ENCODE measurements around the gene PPFIBP1. TPM values are rescaled to one million over a fixed set of nuclear protein-coding genes. Genes with fewer than 3 reads are reported as not detected.

Gene PPFIBP1
- total RNA-seq, 6 donors from 2014 or later: 67.5 to 129 (median 101) TPM

DNA sequence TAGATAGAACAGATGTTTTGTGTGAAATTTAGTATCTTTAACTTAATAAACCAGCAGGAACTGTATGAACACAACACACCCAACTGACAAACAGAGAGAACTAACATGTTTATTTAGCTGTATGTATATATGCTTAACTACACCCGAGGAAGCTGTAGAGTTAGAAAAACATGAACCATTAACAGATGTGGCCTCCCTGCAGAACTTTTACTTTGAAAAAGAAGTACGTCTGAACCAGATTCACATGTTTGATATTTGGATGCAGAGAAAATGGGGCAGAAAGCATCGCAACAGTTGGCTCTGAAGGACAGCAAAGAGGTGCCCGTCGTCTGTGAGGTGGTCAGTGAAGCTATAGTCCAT, 172.3 kb downstream of the PPFIBP1 start, which contains the start of gene REP15:
TSS of gene REP15 (plus strand) at position 155 of the 360 bp plus-strand sequence. CDS start at position 271, 116 bp downstream.
- TF ChIP-seq POLR2A (IDR thresholded peaks at IDR 0.05) (no peak), EP300 (IDR thresholded peaks at IDR 0.05) (no peak), POLR2AphosphoS5 (IDR thresholded peaks at IDR 0.05) (no peak)
- TF ChIP-seq, protein P1, sequence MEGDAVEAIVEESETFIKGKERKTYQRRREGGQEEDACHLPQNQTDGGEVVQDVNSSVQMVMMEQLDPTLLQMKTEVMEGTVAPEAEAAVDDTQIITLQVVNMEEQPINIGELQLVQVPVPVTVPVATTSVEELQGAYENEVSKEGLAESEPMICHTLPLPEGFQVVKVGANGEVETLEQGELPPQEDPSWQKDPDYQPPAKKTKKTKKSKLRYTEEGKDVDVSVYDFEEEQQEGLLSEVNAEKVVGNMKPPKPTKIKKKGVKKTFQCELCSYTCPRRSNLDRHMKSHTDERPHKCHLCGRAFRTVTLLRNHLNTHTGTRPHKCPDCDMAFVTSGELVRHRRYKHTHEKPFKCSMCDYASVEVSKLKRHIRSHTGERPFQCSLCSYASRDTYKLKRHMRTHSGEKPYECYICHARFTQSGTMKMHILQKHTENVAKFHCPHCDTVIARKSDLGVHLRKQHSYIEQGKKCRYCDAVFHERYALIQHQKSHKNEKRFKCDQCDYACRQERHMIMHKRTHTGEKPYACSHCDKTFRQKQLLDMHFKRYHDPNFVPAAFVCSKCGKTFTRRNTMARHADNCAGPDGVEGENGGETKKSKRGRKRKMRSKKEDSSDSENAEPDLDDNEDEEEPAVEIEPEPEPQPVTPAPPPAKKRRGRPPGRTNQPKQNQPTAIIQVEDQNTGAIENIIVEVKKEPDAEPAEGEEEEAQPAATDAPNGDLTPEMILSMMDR (IDR thresholded peaks at IDR 0.05): no peak
- DNase-seq: no peak
- Histone ChIP-seq H3K36me3 (peaks cover 3 to 59% (median 26%) of the 10 kb centered on the region in 4 donors), H3K27me3 (no peaks in the 10 kb centered on the region), H3K27ac (no peak within 1 kb of the TSS), H3K4me3 (no peak within 1 kb of the TSS), H3K9me3 (no peaks in the 10 kb centered on the region), H3K4me1 (no peaks in the 10 kb centered on the region)
- no peak for ATAC-seq (ENCODE audit: low FRiP score in 2 of 2)
- WGBS, 2 donors: 81 to 85% methylated on average over 5 of the region's 5 CpGs

DNA sequence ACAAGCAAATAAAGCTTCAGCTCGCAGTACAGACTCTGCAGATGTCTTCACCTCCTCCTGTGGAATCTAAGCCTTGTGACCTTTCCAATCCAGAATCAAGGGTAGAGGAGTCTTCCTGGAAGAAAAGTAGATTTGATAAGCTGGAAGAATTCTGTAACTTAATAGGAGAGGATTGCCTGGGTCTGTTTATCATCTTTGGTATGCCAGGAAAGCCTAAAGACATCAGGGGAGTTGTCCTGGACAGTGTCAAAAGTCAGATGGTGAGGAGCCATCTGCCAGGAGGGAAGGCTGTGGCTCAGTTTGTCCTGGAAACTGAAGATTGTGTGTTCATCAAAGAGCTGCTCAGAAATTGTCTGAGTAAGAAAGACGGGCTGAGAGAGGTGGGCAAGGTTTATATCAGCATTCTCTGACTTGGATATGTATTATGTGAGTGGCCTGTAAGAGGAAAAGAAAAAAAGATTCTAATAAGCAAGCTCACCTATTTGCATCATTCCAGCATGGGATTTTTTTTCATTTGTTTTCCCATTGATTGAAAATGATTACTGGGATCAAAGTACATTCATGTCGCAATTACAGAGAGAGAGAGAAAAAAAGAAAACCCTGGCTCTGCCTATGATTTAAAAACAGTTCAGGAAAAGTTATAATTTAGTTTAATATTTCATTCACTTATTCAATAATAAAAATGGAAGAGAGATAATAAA, 173.0 kb downstream of the PPFIBP1 start:
- Histone ChIP-seq H3K4me1 (no peaks in the 10 kb centered on the region), H3K4me3 (no peak overlapping the region), H3K36me3 (peaks cover 0 to 51% (median 22%) of the 10 kb centered on the region in 4 donors), H3K27ac (no peak overlapping the region), H3K27me3 (no peaks in the 10 kb centered on the region), H3K9me3 (no peaks in the 10 kb centered on the region)
- WGBS, 2 donors: 91 to 96% methylated on average over 3 of the region's 3 CpGs
- ATAC-seq (ENCODE audit: low FRiP score in 2 of 2): no peak
- TF ChIP-seq POLR2AphosphoS5 (IDR thresholded peaks at IDR 0.05) (no peak), EP300 (IDR thresholded peaks at IDR 0.05) (no peak)
- TF ChIP-seq, protein P1 (IDR thresholded peaks at IDR 0.05): no peak
- DNase-seq: no peak

DNA sequence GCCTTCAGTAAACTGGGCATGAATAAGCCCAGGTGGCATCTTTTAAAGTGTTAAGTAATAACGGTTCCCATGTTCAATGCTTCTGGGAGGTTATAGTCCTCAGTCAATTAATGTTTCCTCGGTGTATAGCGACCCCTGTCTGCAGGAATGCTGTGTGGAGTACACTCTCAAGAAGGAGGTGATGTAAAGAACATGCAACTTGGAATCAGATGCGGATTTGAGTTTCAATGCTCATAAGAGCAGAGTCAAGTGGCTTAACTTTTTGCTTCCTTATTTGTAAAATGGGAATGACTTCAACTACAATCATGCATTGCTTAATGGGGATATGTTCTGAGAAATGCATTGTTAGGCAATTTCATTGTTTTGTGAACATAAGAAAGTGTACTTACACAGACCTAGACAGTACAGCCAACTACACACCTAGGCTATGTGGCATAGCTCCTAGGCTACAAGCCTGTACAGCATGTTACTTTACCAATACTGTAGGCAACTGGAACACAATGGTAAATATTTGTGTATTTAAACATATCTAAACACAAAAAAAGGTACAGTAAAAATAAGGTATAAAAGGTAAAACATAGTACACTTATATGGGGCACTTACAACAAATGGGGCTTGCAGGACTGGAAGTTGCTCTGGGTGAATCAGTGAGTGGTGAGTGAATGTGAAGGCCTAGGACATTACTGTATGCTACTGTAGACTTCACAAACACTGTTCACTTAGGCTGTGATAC, 179.9 kb downstream of the PPFIBP1 start:
- peak in 1 of 2 donors; percentile 85 for DNase-seq
- H3K9me3 ChIP-seq: no peaks in the 10 kb centered on the region
- no peak overlapping the region for H3K4me3 ChIP-seq
- 2 to 5% methylated on average over 4 of the region's 4 CpGs for WGBS, 2 donors
- TF ChIP-seq, protein P1 (IDR thresholded peaks at IDR 0.05): peak; percentile 66 to 92 (median 82)
- TF ChIP-seq POLR2AphosphoS5 (IDR thresholded peaks at IDR 0.05) (no peak), POLR2A (IDR thresholded peaks at IDR 0.05) (no peak), EP300 (IDR thresholded peaks at IDR 0.05) (peak in 1 of 4 donors; percentile 5)
- H3K27ac ChIP-seq: no peak overlapping the region
- H3K36me3 ChIP-seq: no peaks in the 10 kb centered on the region
- peak; percentile 88 to 93 for ATAC-seq (ENCODE audit: low FRiP score in 2 of 2)
- H3K27me3 ChIP-seq: no peaks in the 10 kb centered on the region
- peaks cover 0 to 4% (median 0%) of the 10 kb centered on the region in 4 donors for H3K4me1 ChIP-seq

DNA sequence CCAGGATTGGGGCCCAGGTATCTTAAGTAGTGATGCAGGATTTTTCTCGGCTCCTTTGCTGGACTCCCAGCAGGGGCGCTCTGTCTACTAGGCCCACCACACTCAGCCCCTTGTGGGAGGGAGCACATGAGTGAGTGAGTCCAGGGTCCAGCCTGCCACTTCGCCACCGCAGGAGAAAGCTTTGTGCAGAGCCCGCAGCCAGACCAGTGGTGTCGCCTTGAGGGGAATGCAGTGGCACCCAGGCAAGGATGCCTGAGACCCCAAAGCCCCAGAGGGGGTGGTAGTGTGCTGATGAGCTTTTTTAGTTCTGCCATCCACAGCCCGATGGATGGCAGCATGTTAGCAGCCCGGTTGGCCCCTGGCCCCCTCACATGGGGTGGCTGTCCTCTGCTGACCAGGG, 181.3 kb downstream of the PPFIBP1 start:
- no peaks in the 10 kb centered on the region for H3K27me3 ChIP-seq
- no peak overlapping the region for H3K27ac ChIP-seq
- H3K9me3 ChIP-seq: no peaks in the 10 kb centered on the region
- H3K4me3 ChIP-seq: no peak overlapping the region
- 94 to 95% methylated on average over 6 to 8 of the region's 8 CpGs for WGBS, 2 donors
- no peaks in the 10 kb centered on the region for H3K36me3 ChIP-seq
- TF ChIP-seq POLR2AphosphoS5 (IDR thresholded peaks at IDR 0.05): no peak
- TF ChIP-seq, protein P1 (IDR thresholded peaks at IDR 0.05): no peak
- no peak for TF ChIP-seq EP300 (IDR thresholded peaks at IDR 0.05)
- TF ChIP-seq POLR2A (IDR thresholded peaks at IDR 0.05): no peak
- peak in 1 of 2 donors; percentile 33 for DNase-seq
- ATAC-seq (ENCODE audit: low FRiP score in 2 of 2): no peak
- peaks cover 3 to 8% (median 5%) of the 10 kb centered on the region in 4 donors for H3K4me1 ChIP-seq

Measured in upper lobe of left lung (tissue), 6 donors.